Lower lobe of right lung (tissue), 2 donors: ENCODE results near the gene CAPZB. TPM values are rescaled to one million over a fixed set of nuclear protein-coding genes. Genes with fewer than 3 reads are reported as not detected.

Experiments
- ATAC-seq, 2 donors: fragments of 200-7000 bp; cut with Tn5 transposase; one replicate each; pipeline ENCODE4 v1.9.1; 2020 to 2022; ENCODE audit warnings: mild to moderate bottlenecking in 2 of 2, moderate library complexity in 2 of 2
- DNase-seq: peaks from one replicate; pipeline ENCODE4 v3.0.0-alpha.2; 2020
- H3K27ac ChIP-seq: fragments of 200-600 bp; one replicate; pipeline ENCODE4 v1.8.0; 2022
- H3K27me3 ChIP-seq: fragments of 200-600 bp; one replicate; pipeline ENCODE4 v1.8.0; 2022; ENCODE audit warnings: low read depth
- H3K36me3 ChIP-seq: fragments of 200-600 bp; one replicate; pipeline ENCODE4 v1.8.0; 2022; ENCODE audit warnings: mild to moderate bottlenecking
- H3K4me1 ChIP-seq: fragments of 200-600 bp; one replicate; pipeline ENCODE4 v1.8.0; 2022
- H3K4me3 ChIP-seq: fragments of 200-600 bp; one replicate; pipeline ENCODE4 v1.8.0; 2022; ENCODE audit warnings: mild to moderate bottlenecking
- H3K9me3 ChIP-seq: fragments of 200-600 bp; one replicate; pipeline ENCODE4 v1.8.0; 2022
- CTCF ChIP-seq: fragments of 200-600 bp; IDR thresholded peaks from one replicate; pipeline ENCODE4 v1.8.0; 2022; ENCODE audit warnings: antibody characterized with exemption, mild to moderate bottlenecking
- intact Hi-C: fragments of 100-400 bp; cut with DNase I; formaldehyde crosslinking; loops from one replicate; pipeline ENCODE4 v1.11.0; 2022
- total RNA-seq: library from RNA; stranded (reverse); fragmentation: NEBNext Ultra II Directional; extraction: Animal tissue kit (Norgen Biotek cat#: 25700); gene quantifications from one replicate; pipeline ENCODE4 v1.2.1, GENCODE V29; 2021
- donor health status: DM: no; HTN: yes; CAD: no; lungs with severe emphysema.

The CAPZB gene
- total RNA-seq, 1 donor from 2014 or later, result 236 TPM

- TF ChIP-seq CTCF, result peak; percentile 32
- intact Hi-C loops, result no loop called here
- peaks cover 68% of the 10 kb centered on the region for H3K36me3 ChIP-seq
These were observed 111.1 kb downstream of the CAPZB start for GRCh38 chr1:19374083-19374801.

GRCh38 chr1:19373211-19374082, 111.9 kb downstream of the CAPZB start:
- intact Hi-C loops, result no loop called here
- no peak for ATAC-seq
- Histone ChIP-seq H3K36me3 (peaks cover 63% of the 10 kb centered on the region), H3K4me1 (peaks cover 59% of the 10 kb centered on the region), H3K27ac (peak overlapping the region; percentile 25), H3K9me3 (no peaks in the 10 kb centered on the region), H3K4me3 (no peak overlapping the region), H3K27me3 (no peaks in the 10 kb centered on the region)
- no peak for TF ChIP-seq CTCF
- DNase-seq, result no peak

More at GRCh38 chr1:19374083-19374801, 111.1 kb downstream of the CAPZB start:
- H3K9me3 ChIP-seq, result no peaks in the 10 kb centered on the region
- H3K27ac ChIP-seq, result no peak overlapping the region
- DNase-seq, result no peak
- H3K27me3 ChIP-seq, result no peaks in the 10 kb centered on the region
- H3K4me3 ChIP-seq, result no peak overlapping the region
- peaks cover 52% of the 10 kb centered on the region for H3K4me1 ChIP-seq
- no peak for ATAC-seq

GRCh38 chr1:19372602-19373001, 112.7 kb downstream of the CAPZB start:
- Histone ChIP-seq H3K27me3 (no peaks in the 10 kb centered on the region), H3K27ac (peak overlapping the region; percentile 25), H3K36me3 (peaks cover 55% of the 10 kb centered on the region), H3K4me3 (no peak overlapping the region), H3K9me3 (no peaks in the 10 kb centered on the region), H3K4me1 (peaks cover 66% of the 10 kb centered on the region)
- DNase-seq (no peak), ATAC-seq (no peak)
- TF ChIP-seq CTCF, result no peak
- intact Hi-C loops, result no loop called here

GRCh38 chr1:19372136-19372514, 113.2 kb downstream of the CAPZB start:
- Histone ChIP-seq H3K9me3 (no peaks in the 10 kb centered on the region), H3K4me1 (peaks cover 71% of the 10 kb centered on the region), H3K27ac (no peak overlapping the region), H3K27me3 (no peaks in the 10 kb centered on the region), H3K36me3 (peaks cover 50% of the 10 kb centered on the region), H3K4me3 (no peak overlapping the region)
- intact Hi-C loops, result no loop called here
- no peak for DNase-seq
- TF ChIP-seq CTCF, result no peak
- no peak for ATAC-seq

- no peak for TF ChIP-seq CTCF
- Histone ChIP-seq H3K36me3 (peaks cover 44% of the 10 kb centered on the region), H3K4me3 (no peak overlapping the region), H3K4me1 (peaks cover 76% of the 10 kb centered on the region), H3K27ac (peak overlapping the region; percentile 85), H3K9me3 (no peaks in the 10 kb centered on the region), H3K27me3 (no peaks in the 10 kb centered on the region)
- intact Hi-C loops, result no loop called here
- DNase-seq, result no peak
- ATAC-seq, result no peak
These were observed 113.9 kb downstream of the CAPZB start for GRCh38 chr1:19371226-19372135.
